SU-DHL-6 (cell line): Measurements from ENCODE around the gene BCL2L11.

ENCODE experiments used
- H2AFZ ChIP-seq: fragments of 200-600 bp; sonication (generic); 2 replicates; pipeline ENCODE4 v1.6.1; 2014; ENCODE audit warnings: low read depth, mild to moderate bottlenecking, moderate library complexity, mixed read lengths, antibody characterized with exemption, low read length; ENCODE audit not compliant: severe bottlenecking
- H3F3A ChIP-seq: fragments of 200-600 bp; shearing (Covaris generic); 2 replicates; pipeline ENCODE4 v1.6.0; 2016; ENCODE audit warnings: antibody characterized with exemption, mild to moderate bottlenecking; ENCODE audit not compliant: insufficient read depth
- H3K27ac ChIP-seq: fragments of 200-600 bp; sonication (generic); 2 replicates; pipeline ENCODE4 v1.5.1; 2016; ENCODE audit warnings: low read depth, mild to moderate bottlenecking, low read length, moderate library complexity, mixed read lengths
- H3K27me3 ChIP-seq: fragments of 200-600 bp; sonication (generic), shearing (Covaris generic); 2 replicates; pipeline ENCODE4 v1.6.0; 2014; ENCODE audit warnings: mild to moderate bottlenecking, low read length
- H3K36me3 ChIP-seq: fragments of 200-600 bp; sonication (generic); 2 replicates; pipeline ENCODE4 v1.6.1; 2014; ENCODE audit warnings: mild to moderate bottlenecking, low read length, mixed read lengths
- H3K4me2 ChIP-seq: fragments of 300-600, 200-600 bp; shearing (Covaris generic), sonication (generic); 2 replicates; pipeline ENCODE4 v1.6.0; 2014; ENCODE audit warnings: low read length, low read depth, mild to moderate bottlenecking; ENCODE audit not compliant: poor library complexity, severe bottlenecking
- H3K4me3 ChIP-seq: fragments of 200-600 bp; sonication (generic); 2 replicates; pipeline ENCODE4 v1.5.1; 2014; ENCODE audit warnings: antibody characterized with exemption, low read length, mild to moderate bottlenecking, mixed read lengths; ENCODE audit not compliant: insufficient read depth, poor library complexity, severe bottlenecking
- H3K79me2 ChIP-seq: fragments of 200-600 bp; sonication (generic); 2 replicates; pipeline ENCODE4 v1.6.1; 2014; ENCODE audit warnings: mild to moderate bottlenecking, low read length, moderate library complexity; ENCODE audit not compliant: insufficient read depth
- H3K9ac ChIP-seq: fragments of 200-600 bp; sonication (generic); 2 replicates; pipeline ENCODE4 v1.7.0; 2014; ENCODE audit warnings: mild to moderate bottlenecking, low read length
- H3K9me2 ChIP-seq: fragments of 200-600 bp; sonication (generic); replicated peaks from 2 replicates; pipeline ENCODE4 v1.6.1; 2014; ENCODE audit warnings: low read length; ENCODE audit not compliant: insufficient read depth
- H3K9me3 ChIP-seq: fragments of 200-600 bp; sonication (generic); 2 replicates; pipeline ENCODE4 v1.6.1; 2014; ENCODE audit warnings: low read length, mixed read lengths; ENCODE audit not compliant: insufficient read depth
- H4K20me1 ChIP-seq: fragments of 200-600 bp; sonication (generic); 2 replicates; pipeline ENCODE4 v1.6.1; 2014; ENCODE audit warnings: low read depth, mild to moderate bottlenecking, antibody characterized with exemption, low read length, moderate library complexity, mixed read lengths
- CTCF ChIP-seq: fragments of 200-600 bp; sonication (generic); IDR thresholded peaks from one replicate; pipeline ENCODE4 v1.5.1; 2017; ENCODE audit warnings: antibody characterized with exemption, mild to moderate bottlenecking, low read length, moderate library complexity; ENCODE audit not compliant: insufficient read depth, poor library complexity, severe bottlenecking
- EZH2phosphoT487 ChIP-seq: fragments of 200-600 bp; sonication (generic), shearing (Covaris generic); conservative IDR thresholded peaks from 2 replicates; pipeline ENCODE4 v1.6.1; 2018; ENCODE audit warnings: mild to moderate bottlenecking, antibody characterized with exemption, low read length, moderate library complexity, mixed read lengths

The BCL2L11 gene

GRCh38 chr2:111091811-111092211 is 28.9 kb upstream of the BCL2L11 start:
- TF ChIP-seq EZH2phosphoT487 (no peak), CTCF (no peak)
- H3K9me2 ChIP-seq: no peaks in the 10 kb centered on the region
- no peaks in the 10 kb centered on the region for H3K27me3 ChIP-seq
- no peak overlapping the region for H3K9ac ChIP-seq
- H3K4me3 ChIP-seq: no peak overlapping the region
- H3K4me2 ChIP-seq: no peak overlapping the region
- no peaks in the 10 kb centered on the region for H3K79me2 ChIP-seq
- H4K20me1 ChIP-seq: no peaks in the 10 kb centered on the region
- no peak overlapping the region for H2AFZ ChIP-seq
- H3K9me3 ChIP-seq: no peaks in the 10 kb centered on the region
- H3K36me3 ChIP-seq: no peaks in the 10 kb centered on the region
- H3F3A ChIP-seq: no peaks in the 10 kb centered on the region
- H3K27ac ChIP-seq: no peak overlapping the region

- Histone ChIP-seq H3K9me3 (no peaks in the 10 kb centered on the region), H3K9ac (no peak overlapping the region)
These were observed 26.0 kb upstream of the BCL2L11 start for GRCh38 chr2:111094691-111095090.

GRCh38 chr2:111095434-111095833 is 25.3 kb upstream of the BCL2L11 start:
- Histone ChIP-seq H3K9me2 (no peaks in the 10 kb centered on the region), H4K20me1 (no peaks in the 10 kb centered on the region), H3K36me3 (no peaks in the 10 kb centered on the region), H3F3A (no peaks in the 10 kb centered on the region), H3K27me3 (no peaks in the 10 kb centered on the region), H2AFZ (no peak overlapping the region), H3K27ac (no peak overlapping the region), H3K79me2 (no peaks in the 10 kb centered on the region), H3K9ac (no peak overlapping the region), H3K4me2 (no peak overlapping the region), H3K9me3 (no peaks in the 10 kb centered on the region), H3K4me3 (no peak overlapping the region)
- TF ChIP-seq EZH2phosphoT487 (no peak), CTCF (no peak)

More at GRCh38 chr2:111094691-111095090, 26.0 kb upstream of the BCL2L11 start:
- no peak overlapping the region for H3K4me3 ChIP-seq
- H3K27ac ChIP-seq: no peak overlapping the region
- H3K4me2 ChIP-seq: no peak overlapping the region
- H3K36me3 ChIP-seq: no peaks in the 10 kb centered on the region
- H2AFZ ChIP-seq: no peak overlapping the region
- H4K20me1 ChIP-seq: no peaks in the 10 kb centered on the region
- TF ChIP-seq EZH2phosphoT487 (no peak), CTCF (no peak)
- no peaks in the 10 kb centered on the region for H3K9me2 ChIP-seq
- no peaks in the 10 kb centered on the region for H3K79me2 ChIP-seq
- H3F3A ChIP-seq: no peaks in the 10 kb centered on the region
- H3K27me3 ChIP-seq: no peaks in the 10 kb centered on the region

GRCh38 chr2:111099402-111099801 is 21.3 kb upstream of the BCL2L11 start:
- Histone ChIP-seq H3K4me3 (no peak overlapping the region), H4K20me1 (no peaks in the 10 kb centered on the region), H3K27ac (no peak overlapping the region), H3K79me2 (no peaks in the 10 kb centered on the region), H3K36me3 (no peaks in the 10 kb centered on the region), H3K9me3 (no peaks in the 10 kb centered on the region), H2AFZ (no peak overlapping the region), H3K27me3 (no peaks in the 10 kb centered on the region), H3K4me2 (no peak overlapping the region), H3K9me2 (no peaks in the 10 kb centered on the region), H3F3A (no peaks in the 10 kb centered on the region), H3K9ac (no peak overlapping the region)
- TF ChIP-seq CTCF (no peak), EZH2phosphoT487 (no peak)
